HG02981 (cell line): Measurements from ENCODE around the gene ZBTB8A.
"Not testable (repeated sequence)": the region's sequence is repeated elsewhere in the genome, so short reads cannot be mapped to it uniquely, and the experiment has no call there.

Experiments
- ATAC-seq: cut with Tn5 transposase; IDR thresholded peaks from one replicate; pipeline ENCODE4 v1.9.1; 2021; ENCODE audit warnings: mild to moderate bottlenecking, moderate library complexity; ENCODE audit not compliant: unreplicated experiment

The ZBTB8A gene

DNA sequence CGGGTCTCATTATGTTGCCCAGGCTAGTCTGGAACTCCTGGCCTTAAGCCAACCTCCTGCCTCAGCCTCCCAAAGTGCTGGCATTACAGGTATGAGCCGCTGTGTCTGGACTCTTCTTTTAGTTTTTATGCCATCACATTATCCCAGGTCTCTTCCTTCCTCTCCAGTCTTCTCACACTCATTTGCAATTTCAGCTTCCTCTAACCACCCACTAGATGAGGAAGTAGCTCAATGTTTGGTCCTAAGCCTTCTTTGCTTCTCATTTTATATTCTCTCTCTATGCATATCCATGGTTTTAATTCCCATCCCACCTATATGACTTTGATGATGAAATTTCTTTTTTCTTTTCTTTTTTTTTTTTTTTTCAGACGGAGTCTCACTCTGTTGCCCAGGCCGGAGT is 3.1 kb upstream of the ZBTB8A start:
- ATAC-seq = no peak

- ATAC-seq = no peak
These were observed 2.5 kb upstream of the ZBTB8A start for GRCh38 chr1:32536764-32537163.

DNA sequence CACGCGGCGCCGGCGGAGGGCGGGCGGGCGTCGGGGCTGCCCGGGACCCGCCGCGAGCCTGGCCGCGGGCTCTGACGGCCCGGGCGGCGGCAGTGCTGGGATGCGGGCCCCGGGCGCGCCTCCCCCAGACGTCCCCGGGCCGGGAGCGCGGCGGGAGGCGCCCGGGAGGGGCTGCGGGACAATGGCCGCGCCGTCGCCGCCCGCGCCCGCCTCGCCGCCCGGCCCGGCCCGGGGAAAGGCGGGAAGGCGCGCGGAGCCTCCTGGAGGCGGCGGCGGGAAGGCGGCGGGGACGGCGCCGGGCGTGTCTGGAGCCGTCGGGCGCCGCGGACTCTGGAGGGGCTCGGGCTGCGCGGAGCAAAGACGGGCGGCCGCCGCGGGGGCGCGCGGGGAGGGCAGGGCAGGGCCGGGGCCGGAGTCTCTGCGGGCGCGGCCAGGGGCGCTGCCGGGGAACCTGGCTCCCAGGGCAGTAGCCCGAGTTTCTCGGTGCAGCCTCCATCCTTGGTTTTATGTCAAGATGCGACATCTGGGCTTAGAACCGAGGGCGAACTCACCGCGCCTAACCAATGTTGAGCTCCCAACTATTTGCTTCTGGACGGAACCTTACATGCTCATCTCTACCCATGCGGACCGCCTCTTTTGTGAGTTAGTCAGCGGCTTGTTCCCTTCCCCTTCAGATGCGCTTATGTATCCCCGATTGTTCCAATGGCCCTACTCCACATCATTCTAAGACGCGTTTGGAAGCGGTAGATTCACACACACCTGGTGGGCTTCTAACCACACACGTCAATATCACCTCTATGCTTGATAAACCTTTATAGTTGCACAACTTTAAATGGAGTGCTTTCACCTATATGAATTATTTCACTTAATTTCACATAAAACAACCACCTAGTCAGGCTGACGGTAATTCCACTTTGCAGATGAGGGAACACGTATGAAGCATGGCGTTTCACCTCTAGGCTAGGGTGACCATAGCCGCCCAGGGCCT is 651 bp downstream of the ZBTB8A start:
- ATAC-seq = no peak

- ATAC-seq = no peak
These were observed 1.4 kb downstream of the ZBTB8A start for GRCh38 chr1:32540605-32541004.

GRCh38 chr1:32541064-32541566 is 1.9 kb downstream of the ZBTB8A start:
- no peak for ATAC-seq

DNA sequence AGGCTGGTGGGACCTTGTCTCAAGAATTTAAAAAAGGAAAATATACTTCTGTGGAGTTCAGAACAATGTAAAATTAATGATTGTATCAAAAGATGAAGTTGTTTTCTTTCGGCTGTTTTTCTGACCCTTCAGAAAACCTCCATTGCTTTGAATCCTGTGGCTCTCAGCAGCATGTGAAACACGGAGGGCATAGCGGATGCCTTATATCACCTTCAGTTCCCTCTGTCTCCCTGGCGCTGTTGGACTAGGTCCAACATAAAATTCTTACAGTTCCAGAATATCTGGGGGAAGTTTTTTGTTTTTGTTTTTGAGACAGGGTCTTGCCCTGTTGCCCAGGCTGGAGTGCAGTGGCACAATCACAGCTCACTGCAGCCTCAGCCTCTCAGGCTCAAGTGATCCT is 7.4 kb downstream of the ZBTB8A start:
- ATAC-seq = no peak

DNA sequence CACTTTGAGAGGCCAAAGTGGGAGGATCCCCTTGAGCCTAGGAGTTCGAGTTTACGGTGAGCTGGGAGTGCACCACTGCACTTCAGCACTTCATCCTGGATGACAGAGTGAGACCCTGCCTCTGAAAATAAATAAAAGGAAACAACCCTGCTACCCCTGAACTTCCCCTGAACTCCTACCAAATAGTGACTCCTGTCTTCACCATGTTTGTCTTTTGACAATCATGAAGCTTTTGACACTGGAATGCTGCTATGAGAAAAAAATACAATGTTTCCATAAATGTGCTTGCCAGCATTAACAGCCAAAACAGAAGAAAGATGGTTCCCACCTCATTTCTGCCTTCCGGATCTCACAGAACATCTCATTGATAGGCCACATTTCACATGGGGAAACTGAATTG is 10.4 kb downstream of the ZBTB8A start:
- no peak for ATAC-seq

GRCh38 chr1:32554288-32554687 is 15.1 kb downstream of the ZBTB8A start:
- no peak for ATAC-seq

DNA sequence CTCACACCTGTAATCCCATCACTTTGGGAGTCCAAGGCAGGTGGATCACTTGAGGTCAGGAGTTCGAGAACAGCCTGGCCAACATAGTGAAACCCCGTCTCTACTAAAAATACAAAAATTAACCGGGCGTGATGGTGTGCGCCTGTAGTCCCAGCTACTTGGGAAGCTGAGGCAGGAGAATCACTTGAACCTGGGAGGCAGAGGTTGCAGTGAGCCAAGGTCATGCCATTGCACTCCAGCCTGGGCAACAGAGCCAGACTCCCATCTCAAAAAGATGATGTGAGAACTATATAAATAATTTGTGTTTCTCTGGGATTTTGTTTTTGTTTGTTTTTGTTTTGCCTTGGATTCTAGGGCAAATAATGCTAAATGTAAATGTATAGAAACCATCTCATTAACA is 17.8 kb downstream of the ZBTB8A start:
- ATAC-seq = not testable (repeated sequence)

DNA sequence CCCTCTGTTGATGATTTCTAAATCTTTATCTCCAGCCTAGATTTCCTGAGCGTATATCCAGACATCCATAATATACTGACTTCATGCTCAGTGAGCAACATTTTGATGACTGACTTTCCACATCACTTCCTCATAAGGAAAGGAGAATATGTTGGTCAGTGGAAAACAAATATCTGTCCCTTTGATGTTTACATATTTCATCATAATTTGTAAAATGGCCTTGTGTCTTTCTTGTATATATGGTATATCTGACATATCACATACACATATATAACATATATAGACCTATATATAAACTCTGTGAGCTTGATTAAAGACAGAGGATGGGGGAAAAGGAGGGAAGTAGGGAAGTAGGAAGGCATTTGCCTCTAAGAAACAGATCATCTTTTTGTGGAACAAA is 18.6 kb downstream of the ZBTB8A start:
- no peak for ATAC-seq

DNA sequence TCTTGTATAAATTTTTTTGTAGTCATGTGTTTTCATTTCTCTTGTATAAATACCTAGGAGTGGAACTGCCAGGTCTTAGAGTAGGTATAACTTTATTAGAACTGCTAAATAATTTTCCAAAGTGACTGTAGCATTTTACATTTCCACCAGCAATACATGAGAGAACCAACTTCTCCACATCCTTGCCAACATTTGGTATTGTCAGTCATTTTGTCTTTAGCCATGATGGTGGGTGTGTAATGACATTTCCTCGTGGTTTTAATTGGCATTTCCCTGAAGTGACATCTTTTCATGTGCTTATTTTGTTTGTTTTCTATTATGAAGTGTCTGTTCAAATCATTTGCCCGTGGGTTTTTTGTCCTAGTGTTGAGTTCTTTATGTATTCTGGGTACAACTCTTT is 29.7 kb downstream of the ZBTB8A start:
- no peak for ATAC-seq

DNA sequence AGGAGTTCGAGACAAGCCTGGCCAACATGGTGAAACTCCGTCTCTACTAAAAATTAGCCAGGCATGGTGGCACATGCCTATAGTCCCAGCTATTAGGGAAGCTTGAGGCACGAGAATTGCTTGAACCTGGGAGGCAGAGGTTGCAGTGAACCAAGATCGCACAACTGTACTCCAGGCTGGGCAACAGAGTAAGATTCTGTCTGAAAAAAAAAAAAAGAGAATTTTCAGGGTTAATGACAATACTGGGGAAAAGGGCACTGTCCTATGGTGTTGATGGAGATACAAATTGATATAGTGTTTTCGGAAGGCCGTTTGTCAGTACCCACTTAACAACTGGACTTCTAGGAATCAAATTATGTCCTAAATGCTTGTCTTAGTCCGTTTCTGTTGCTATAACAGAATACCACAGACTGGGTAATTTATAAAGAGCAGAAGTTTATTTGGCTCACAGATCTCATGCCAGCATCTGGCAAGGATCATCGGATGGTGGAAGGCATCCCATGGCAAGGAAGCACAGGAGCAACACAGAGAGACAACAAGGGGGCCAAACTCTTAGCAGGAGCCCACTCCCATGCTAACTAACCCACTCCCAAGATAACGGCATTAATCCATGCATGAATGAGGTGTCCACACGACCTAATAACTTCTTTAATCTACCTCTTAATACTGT is 41.3 kb downstream of the ZBTB8A start:
- no peak for ATAC-seq

- no peak for ATAC-seq
These were observed 53.7 kb downstream of the ZBTB8A start for GRCh38 chr1:32592943-32593342.

DNA sequence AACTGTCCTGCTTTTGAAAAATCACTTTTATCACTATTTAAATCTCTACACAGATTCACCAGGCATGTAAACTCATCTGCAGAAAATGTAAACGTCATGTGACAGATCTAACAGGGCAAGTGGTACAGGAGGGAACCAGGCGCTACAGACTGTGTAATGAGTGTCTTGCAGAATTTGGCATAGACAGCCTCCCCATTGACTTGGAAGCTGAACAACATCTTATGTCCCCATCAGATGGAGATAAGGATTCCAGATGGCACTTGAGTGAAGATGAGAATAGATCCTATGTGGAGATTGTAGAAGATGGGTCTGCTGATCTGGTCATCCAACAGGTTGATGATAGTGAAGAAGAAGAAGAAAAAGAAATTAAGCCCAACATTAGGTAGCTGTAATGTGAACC is 60.8 kb downstream of the ZBTB8A start:
- ATAC-seq = no peak

DNA sequence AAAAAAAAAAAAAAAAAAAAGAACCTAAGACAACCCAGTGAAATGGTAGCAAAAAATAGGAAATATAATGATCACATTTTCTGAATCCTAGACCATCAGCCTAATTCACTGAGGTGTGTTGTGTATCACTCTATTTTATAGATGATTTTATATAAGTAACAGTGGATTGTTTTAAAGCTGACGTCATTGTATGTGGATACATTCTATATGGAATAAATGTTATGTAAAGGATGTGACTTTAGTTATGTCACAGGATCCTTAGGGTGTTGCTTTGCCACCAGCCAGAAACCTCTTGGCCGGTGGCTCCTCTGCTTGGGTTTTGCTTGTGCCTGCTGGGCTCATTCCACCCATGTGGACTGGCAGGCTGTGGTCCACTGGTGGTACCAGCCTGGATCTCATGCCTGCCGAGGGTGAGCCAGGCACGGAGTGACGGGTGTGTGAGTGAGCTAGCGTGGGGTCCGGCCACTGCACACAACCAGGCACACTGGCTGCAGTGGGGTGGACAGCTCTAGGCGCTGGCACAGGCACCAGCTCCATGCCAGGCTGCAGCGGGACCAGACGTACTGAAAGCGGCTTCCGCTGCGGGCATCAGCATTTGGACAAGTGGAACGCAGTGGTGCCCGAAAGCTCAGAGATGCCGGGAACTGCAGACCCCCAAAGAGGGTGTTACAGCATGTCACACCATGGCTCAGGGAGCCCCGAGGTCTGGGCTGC is 66.6 kb downstream of the ZBTB8A start:
- ATAC-seq = no peak

DNA sequence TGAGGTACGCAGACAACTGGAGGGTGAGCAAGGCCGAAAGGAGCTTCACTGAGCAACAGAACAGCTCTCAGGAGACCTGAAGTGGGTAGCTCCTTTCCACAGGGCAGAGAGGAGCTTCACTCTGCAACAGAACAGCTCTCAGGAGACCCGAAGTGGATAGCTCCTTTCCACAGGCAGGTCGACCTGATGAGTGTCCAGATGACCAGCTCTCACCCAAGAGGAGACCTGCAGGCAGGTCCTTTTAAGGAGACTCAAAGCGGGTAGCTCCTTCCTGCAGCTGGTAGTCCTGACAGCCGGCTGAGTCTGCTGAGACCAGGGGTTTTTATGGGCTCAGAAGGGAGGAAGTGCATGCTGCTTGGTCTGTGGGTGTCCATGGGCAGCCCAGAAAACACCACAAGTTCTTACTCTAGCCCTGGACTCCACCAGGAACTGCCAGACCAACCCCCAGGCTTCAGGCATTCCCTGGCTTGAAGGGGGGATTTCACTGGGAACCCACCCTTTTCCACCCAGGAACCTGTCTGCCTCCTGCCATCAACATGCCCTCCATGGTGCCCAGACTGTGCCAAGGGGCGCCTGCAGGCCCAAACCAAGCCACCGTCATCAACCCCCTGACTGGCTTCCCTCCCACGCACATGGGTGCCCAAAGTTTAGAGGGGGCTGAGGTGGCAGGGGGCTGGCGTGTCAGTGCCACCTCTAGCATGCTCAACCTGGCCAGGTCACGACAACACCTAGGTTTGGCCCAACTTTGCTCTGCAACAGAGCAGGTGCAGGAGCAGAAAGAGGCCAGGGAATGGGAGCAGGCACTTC is 67.5 kb downstream of the ZBTB8A start:
- ATAC-seq = no peak

- ATAC-seq = no peak
These were observed 70.0 kb downstream of the ZBTB8A start for GRCh38 chr1:32609180-32609579.

DNA sequence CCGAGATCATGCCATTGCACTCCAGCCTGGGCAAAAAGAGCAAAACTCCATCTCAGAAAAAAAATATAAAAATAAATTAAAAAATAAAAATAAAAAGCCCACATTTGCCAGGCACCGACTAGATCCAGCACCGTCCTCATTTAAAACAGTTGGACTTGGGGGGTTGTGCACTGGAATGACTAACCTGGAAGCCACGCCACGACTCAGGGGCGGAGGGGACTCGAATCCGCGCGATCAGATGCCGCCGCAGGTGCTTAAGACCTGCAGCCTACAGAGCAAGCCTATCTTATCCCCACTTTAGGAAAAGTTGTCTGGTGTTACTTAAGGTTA is 72.6 kb downstream of the ZBTB8A start:
- ATAC-seq = no peak

GRCh38 chr1:32612189-32612881 is 73.1 kb downstream of the ZBTB8A start:
- peak; percentile 73 for ATAC-seq

- ATAC-seq = no peak
These were observed 74.2 kb downstream of the ZBTB8A start for GRCh38 chr1:32613472-32613871.
